LNCaP clone FGC (cell line): ENCODE measurements around the gene TMEM185B.

Experiments used
- DNase-seq: peaks from one replicate; pipeline ENCODE4 v3.0.0-alpha.2; 2011; ENCODE audit warnings: low read depth
- H3K4me3 ChIP-seq: 2 replicates; pipeline ENCODE4 v1.5.1; 2011; ENCODE audit warnings: mild to moderate bottlenecking, low read depth, low read length, control low read depth
- CTCF ChIP-seq: IDR thresholded peaks from 2 replicates; pipeline ENCODE4 v1.5.1; 2012; ENCODE audit warnings: mild to moderate bottlenecking; ENCODE audit not compliant: control insufficient read depth, insufficient read depth; ENCODE audit errors: extremely low read depth

The TMEM185B gene

GRCh38 chr2:120231974-120232635 is 8.9 kb upstream of the TMEM185B start:
- no peak for DNase-seq
- no peak for TF ChIP-seq CTCF
- H3K4me3 ChIP-seq, result no peak overlapping the region

DNA sequence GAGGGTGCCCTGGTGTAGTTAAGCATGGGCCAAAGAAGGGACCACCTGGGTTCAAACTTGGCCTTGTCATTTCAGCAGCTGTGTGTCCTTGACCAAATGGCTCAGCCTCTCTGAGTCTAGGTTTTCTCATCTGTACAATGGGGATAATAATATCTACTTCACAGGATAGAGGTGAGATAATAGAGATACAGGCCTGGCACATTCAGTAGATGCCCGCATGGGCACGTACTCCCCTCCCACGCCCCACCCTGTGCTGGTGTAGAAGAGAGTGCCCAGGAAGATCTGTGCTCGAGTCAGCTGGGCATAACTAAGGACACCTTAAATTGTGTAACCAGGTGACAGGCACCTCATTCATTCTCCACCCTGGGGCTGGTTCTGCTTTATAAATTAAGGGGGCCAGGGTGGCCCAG is 8.4 kb upstream of the TMEM185B start:
- DNase-seq, result no peak
- H3K4me3 ChIP-seq, result no peak overlapping the region
- TF ChIP-seq CTCF, result no peak

GRCh38 chr2:120230515-120231471 is 7.6 kb upstream of the TMEM185B start:
- TF ChIP-seq CTCF, result no peak
- no peak overlapping the region for H3K4me3 ChIP-seq
- DNase-seq, result no peak

DNA sequence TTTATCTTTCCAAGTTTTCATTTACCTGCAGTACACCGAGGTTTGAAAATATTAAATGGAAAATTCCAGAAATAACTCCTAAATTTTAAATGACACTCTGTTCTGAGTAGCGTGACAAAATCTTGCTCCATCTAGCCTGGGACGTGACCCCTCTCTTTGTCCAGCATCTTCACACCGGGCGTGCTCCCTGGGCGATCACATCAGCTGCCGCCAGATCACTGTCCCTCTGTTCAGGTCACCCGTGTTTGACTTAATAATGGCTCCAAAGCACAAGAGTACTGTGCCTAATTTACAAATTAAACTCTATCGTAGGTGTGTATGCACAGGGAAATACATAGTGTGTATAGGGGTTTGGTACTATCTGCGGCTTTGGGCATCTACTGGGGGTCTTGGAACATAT is 6.1 kb upstream of the TMEM185B start:
- no peak for TF ChIP-seq CTCF
- H3K4me3 ChIP-seq, result no peak overlapping the region
- no peak for DNase-seq

GRCh38 chr2:120228503-120228902 is 5.3 kb upstream of the TMEM185B start:
- peak; percentile 56 for DNase-seq
- peak; percentile 43 for TF ChIP-seq CTCF
- H3K4me3 ChIP-seq, result no peak overlapping the region

- H3K4me3 ChIP-seq, result no peak overlapping the region
- TF ChIP-seq CTCF, result no peak
- DNase-seq, result no peak
These were observed 4.2 kb upstream of the TMEM185B start for GRCh38 chr2:120227111-120227991.
